ENCODE data around the gene NUP155.
"Not testable (repeated sequence)": the region's sequence is repeated elsewhere in the genome, so short reads cannot be mapped to it uniquely, and the experiment has no call there.

The NUP155 gene

DNA sequence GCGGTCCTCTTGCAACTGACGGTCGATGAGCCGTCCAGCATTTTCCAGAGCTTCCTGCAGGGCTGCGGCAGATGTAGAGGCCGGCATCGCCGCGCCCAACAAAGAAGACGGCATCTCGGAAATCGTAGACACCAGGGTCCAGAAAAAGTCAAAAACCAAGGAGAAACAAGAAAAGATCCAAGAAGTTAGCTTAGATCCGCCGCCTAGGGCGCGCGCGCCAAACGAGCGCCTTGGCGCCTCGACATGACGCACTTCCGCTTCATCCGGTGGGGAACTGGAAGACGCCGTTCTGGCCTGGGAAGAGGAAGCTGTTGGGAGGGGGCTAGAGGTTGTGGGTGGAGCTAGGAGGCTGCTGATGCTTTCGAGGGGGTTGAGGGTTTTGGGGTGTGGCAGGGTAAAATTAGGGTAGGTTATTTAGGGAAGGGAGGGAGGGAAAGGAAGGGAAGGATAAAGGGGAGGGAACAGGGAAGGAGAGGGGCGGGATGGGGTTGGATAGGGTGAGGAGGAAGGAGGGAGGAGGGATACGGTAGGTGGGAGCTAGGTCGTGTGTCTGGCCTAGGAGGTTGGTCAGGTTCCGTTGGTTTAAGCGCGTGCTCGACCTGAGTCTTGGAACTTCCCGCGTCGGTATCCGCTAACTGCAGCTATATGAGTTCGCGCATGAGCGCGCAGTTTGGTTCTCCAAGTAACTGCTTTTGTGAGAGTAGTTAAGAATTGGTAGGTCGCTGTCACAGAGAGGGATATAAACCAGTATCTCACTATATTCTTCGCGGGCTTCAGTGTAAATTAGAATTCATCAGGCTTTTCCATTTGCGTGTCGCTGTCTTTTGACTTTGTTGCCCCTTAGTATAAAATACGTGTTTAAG lies at the start of gene NUP155:
TSS of gene NUP155 (minus strand) at position 243 of the 863 bp plus-strand sequence. CDS start at position 114, 129 bp downstream.
- peak within 1 kb of the TSS; percentile 91 for H2AFZ ChIP-seq (ENCODE audit: low read length, unreplicated experiment)
- H3K27ac ChIP-seq (ENCODE audit: low read depth, low read length): peak within 1 kb of the TSS; percentile 65
- H3K79me2 ChIP-seq (ENCODE audit: control insufficient read depth, insufficient read depth, low read length, unreplicated experiment): peaks cover 48% of the 10 kb centered on the region
- no peaks in the 10 kb centered on the region for H3K36me3 ChIP-seq (ENCODE audit: insufficient read depth, low read length)
- peaks cover 10% of the 10 kb centered on the region for H3K4me1 ChIP-seq (ENCODE audit: control insufficient read depth, insufficient read depth, low read length, unreplicated experiment)
- H3K27me3 ChIP-seq (ENCODE audit: insufficient read depth, low read length): no peaks in the 10 kb centered on the region
- peak within 1 kb of the TSS; percentile 99 for H3K4me3 ChIP-seq (ENCODE audit: low read depth, low read length)

DNA sequence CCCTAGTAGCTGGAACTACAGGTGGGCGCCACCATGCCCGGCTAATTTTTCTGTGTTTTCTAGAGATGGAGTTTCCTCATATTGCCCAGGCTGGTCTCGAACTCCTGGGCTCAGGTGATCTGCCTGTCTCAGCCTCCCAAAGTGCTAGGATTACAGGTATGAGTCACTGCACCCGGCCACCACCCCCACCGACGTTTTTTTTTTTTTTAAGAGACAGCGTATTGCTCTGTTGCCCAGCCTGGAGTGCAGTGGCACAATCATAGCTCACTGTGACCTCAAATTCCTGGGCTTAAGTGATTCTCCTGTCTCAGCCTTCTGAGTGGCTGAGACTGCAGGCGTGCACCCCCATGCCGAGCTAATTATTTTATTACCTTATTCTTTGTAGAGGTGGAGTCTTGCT lies 46.4 kb upstream of the NUP155 start:
- H2AFZ ChIP-seq (ENCODE audit: low read length, unreplicated experiment): no peak overlapping the region
- H3K27me3 ChIP-seq (ENCODE audit: insufficient read depth, low read length): no peaks in the 10 kb centered on the region
- no peaks in the 10 kb centered on the region for H3K4me1 ChIP-seq (ENCODE audit: control insufficient read depth, insufficient read depth, low read length, unreplicated experiment)
- H3K27ac ChIP-seq (ENCODE audit: low read depth, low read length): no peak overlapping the region
- H3K4me3 ChIP-seq (ENCODE audit: low read depth, low read length): no peak overlapping the region
- H3K36me3 ChIP-seq (ENCODE audit: insufficient read depth, low read length): peaks cover 3% of the 10 kb centered on the region
- no peaks in the 10 kb centered on the region for H3K79me2 ChIP-seq (ENCODE audit: control insufficient read depth, insufficient read depth, low read length, unreplicated experiment)

DNA sequence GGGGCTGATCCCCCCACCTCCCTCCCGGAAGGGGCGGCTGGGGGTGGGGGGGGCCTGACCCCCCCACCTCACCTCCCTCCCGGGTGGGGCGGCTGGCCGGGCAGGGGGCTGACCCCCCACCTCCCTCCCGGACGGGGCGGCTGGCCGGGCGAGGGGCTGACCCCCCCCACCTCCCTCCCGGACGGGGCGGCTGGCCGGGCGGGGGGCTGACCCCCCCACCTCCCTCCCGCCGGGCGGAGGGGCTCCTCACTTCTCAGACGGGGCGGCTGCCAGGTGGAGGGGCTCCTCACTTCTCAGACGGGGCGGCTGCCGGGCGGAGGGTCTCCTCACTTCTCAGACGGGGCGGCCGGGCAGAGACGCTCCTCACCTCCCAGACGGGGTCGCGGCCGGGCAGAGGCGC lies 44.5 kb upstream of the NUP155 start:
- not testable (repeated sequence) for H3K36me3 ChIP-seq (ENCODE audit: insufficient read depth, low read length); H3K27me3 ChIP-seq (ENCODE audit: insufficient read depth, low read length); H3K4me3 ChIP-seq (ENCODE audit: low read depth, low read length); H3K79me2 ChIP-seq (ENCODE audit: control insufficient read depth, insufficient read depth, low read length, unreplicated experiment); H3K4me1 ChIP-seq (ENCODE audit: control insufficient read depth, insufficient read depth, low read length, unreplicated experiment); H3K27ac ChIP-seq (ENCODE audit: low read depth, low read length); H2AFZ ChIP-seq (ENCODE audit: low read length, unreplicated experiment)

DNA sequence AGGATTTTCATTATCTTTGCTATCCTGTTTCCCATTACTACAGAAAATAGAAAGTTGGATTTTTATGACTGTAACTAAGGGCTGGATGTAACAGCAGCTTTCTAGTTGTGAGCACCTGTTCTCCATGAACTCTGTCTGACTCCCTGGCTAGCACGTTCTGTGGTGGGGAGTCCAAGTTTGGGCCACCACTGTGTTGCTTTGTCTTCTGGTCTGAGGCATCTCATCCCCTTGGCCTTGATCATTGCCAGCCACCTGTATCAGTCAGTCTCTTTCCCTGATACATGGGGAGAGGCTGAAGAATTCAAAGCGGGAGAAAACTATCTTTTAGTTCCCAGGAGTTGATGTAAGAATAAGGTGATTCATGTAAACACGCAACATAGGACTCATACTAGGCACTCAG lies 41.6 kb upstream of the NUP155 start:
- Histone ChIP-seq H3K36me3 (ENCODE audit: insufficient read depth, low read length) (peaks cover 3% of the 10 kb centered on the region), H3K4me1 (ENCODE audit: control insufficient read depth, insufficient read depth, low read length, unreplicated experiment) (no peaks in the 10 kb centered on the region), H2AFZ (ENCODE audit: low read length, unreplicated experiment) (no peak overlapping the region), H3K79me2 (ENCODE audit: control insufficient read depth, insufficient read depth, low read length, unreplicated experiment) (no peaks in the 10 kb centered on the region), H3K27me3 (ENCODE audit: insufficient read depth, low read length) (no peaks in the 10 kb centered on the region), H3K4me3 (ENCODE audit: low read depth, low read length) (no peak overlapping the region), H3K27ac (ENCODE audit: low read depth, low read length) (no peak overlapping the region)

DNA sequence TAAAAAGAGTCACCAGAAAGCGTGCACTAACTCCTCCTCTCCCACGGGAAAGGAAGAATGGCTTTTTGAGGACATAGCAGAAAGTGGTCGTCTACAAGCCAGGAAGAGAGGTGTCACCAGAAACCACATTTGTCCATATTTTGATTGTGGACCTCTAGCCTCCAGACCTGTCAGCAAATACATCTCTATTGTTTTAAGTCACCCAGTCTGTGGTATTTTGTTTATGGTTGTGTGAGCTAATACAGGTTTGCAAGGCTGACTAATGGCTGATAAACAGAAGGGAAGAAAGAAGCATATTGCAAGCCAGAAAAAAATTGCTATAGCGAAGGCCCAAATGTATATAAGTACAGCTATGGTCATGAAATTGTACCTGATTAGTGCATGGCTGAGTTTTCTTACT lies 29.6 kb upstream of the NUP155 start:
- Histone ChIP-seq H2AFZ (ENCODE audit: low read length, unreplicated experiment) (no peak overlapping the region), H3K4me3 (ENCODE audit: low read depth, low read length) (no peak overlapping the region), H3K27me3 (ENCODE audit: insufficient read depth, low read length) (no peaks in the 10 kb centered on the region), H3K36me3 (ENCODE audit: insufficient read depth, low read length) (0 out of 2 replicates have a peak, but pooled peaks cover 4% of the 10 kb centered on the region), H3K27ac (ENCODE audit: low read depth, low read length) (no peak overlapping the region), H3K79me2 (ENCODE audit: control insufficient read depth, insufficient read depth, low read length, unreplicated experiment) (peaks cover under 1% of the 10 kb centered on the region), H3K4me1 (ENCODE audit: control insufficient read depth, insufficient read depth, low read length, unreplicated experiment) (no peaks in the 10 kb centered on the region)

DNA sequence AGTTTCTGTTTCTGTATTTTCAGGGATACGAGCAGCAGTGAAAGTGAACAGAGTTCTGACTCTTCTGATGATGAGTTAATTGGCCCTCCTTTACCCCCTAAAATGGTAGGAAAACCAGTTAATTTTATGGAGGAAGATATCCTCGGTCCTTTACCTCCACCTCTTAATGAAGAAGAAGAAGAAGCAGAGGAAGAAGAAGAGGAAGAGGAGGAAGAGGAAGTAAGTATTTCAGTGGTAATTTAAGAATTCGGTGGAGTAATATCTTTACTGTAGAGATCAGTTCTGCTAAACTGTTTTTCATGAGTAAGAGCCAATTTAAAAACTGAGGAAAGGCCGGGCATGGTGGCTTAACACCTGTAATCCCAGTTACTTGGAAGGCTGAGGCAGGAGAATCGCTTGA lies 25.4 kb upstream of the NUP155 start:
- H3K4me3 ChIP-seq (ENCODE audit: low read depth, low read length): no peak overlapping the region
- no peak overlapping the region for H3K27ac ChIP-seq (ENCODE audit: low read depth, low read length)
- H3K27me3 ChIP-seq (ENCODE audit: insufficient read depth, low read length): no peaks in the 10 kb centered on the region
- peaks cover 4% of the 10 kb centered on the region for H3K79me2 ChIP-seq (ENCODE audit: control insufficient read depth, insufficient read depth, low read length, unreplicated experiment)
- H3K4me1 ChIP-seq (ENCODE audit: control insufficient read depth, insufficient read depth, low read length, unreplicated experiment): no peaks in the 10 kb centered on the region
- H2AFZ ChIP-seq (ENCODE audit: low read length, unreplicated experiment): no peak overlapping the region
- peaks cover 13% of the 10 kb centered on the region; the same call in 1 of the 2 replicates for H3K36me3 ChIP-seq (ENCODE audit: insufficient read depth, low read length)

DNA sequence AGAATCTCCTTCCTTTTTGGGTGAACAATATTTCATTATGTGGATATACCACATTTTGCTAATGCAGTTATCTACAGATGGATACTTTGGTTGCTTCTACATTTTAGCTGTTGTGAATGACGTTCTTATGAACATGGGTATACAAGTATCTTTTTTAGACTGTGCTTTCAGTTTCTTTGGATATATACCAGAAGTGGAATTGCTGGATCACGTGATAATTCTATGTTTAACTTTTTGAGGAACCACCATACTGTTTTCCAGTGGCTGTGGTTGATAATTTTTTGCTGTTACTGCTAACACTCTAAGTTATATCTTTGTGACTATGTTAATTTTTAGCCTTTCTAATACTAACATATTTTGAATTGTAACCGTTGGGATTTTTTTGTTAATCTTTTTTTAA lies 20.7 kb upstream of the NUP155 start:
- H3K27me3 ChIP-seq (ENCODE audit: insufficient read depth, low read length): no peaks in the 10 kb centered on the region
- no peak overlapping the region for H3K27ac ChIP-seq (ENCODE audit: low read depth, low read length)
- peaks cover 12% of the 10 kb centered on the region; the same call in 1 of the 2 replicates for H3K36me3 ChIP-seq (ENCODE audit: insufficient read depth, low read length)
- H3K4me1 ChIP-seq (ENCODE audit: control insufficient read depth, insufficient read depth, low read length, unreplicated experiment): no peaks in the 10 kb centered on the region
- peaks cover 4% of the 10 kb centered on the region for H3K79me2 ChIP-seq (ENCODE audit: control insufficient read depth, insufficient read depth, low read length, unreplicated experiment)
- H2AFZ ChIP-seq (ENCODE audit: low read length, unreplicated experiment): no peak overlapping the region
- H3K4me3 ChIP-seq (ENCODE audit: low read depth, low read length): no peak overlapping the region

DNA sequence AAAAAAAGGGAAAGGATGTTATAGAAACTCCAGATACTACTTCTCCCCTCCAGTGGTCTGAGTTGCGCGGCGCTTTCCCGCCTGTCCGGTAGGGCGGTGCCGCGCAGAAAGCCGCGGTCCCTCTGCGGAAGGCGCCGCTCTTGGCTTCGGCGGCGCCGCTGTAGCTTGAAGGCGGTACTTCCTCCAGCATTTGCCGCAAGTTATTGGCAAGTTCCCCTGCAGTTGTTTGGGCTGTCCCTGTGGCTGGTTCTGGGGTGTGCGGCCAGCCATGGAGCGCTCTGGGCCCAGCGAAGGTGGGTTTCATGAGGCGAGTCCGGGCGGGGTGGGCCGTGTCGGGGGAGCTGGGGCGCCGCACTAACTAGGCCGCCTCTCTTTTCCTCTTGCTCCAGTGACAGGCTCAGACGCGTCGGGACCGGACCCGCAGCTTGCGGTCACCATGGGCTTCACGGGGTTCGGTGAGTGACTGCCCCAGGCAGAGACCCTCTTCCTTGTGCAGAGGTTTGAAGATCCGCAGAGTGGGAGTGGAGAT lies 8.3 kb upstream of the NUP155 start, which contains the start of gene WDR70:
TSS of gene WDR70 (plus strand) at position 219 of the 529 bp plus-strand sequence. CDS start at position 269, 50 bp downstream.
- not testable (repeated sequence) for H3K4me1 ChIP-seq (ENCODE audit: control insufficient read depth, insufficient read depth, low read length, unreplicated experiment); H3K36me3 ChIP-seq (ENCODE audit: insufficient read depth, low read length); H3K27ac ChIP-seq (ENCODE audit: low read depth, low read length); H3K27me3 ChIP-seq (ENCODE audit: insufficient read depth, low read length)
- peak within 1 kb of the TSS; percentile 84 for H3K4me3 ChIP-seq (ENCODE audit: low read depth, low read length)
- H2AFZ ChIP-seq (ENCODE audit: low read length, unreplicated experiment): peak within 1 kb of the TSS; percentile 51
- peaks cover 11% of the 10 kb centered on the region for H3K79me2 ChIP-seq (ENCODE audit: control insufficient read depth, insufficient read depth, low read length, unreplicated experiment)

DNA sequence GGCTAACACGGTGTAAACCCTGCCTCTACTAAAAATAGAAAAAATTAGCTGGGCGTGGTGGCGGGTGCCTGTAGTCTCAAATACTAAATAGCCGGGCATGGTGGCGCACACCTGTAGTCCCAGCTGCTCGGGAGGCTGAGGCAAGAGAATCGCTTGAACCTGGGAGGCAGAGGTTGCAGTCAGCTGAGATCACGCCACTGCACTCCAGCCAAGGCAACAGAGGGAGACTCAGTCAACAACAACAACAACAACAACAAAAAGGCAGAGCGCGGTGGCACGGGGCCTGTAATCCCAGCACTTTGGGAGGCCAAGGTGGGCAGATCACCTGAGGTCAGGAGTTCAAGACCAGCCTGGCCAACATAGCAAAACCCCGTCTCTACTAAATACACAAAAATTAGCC lies 7.2 kb upstream of the NUP155 start:
- not testable (repeated sequence) for H3K27me3 ChIP-seq (ENCODE audit: insufficient read depth, low read length); H3K4me3 ChIP-seq (ENCODE audit: low read depth, low read length); H2AFZ ChIP-seq (ENCODE audit: low read length, unreplicated experiment); H3K27ac ChIP-seq (ENCODE audit: low read depth, low read length); H3K4me1 ChIP-seq (ENCODE audit: control insufficient read depth, insufficient read depth, low read length, unreplicated experiment); H3K36me3 ChIP-seq (ENCODE audit: insufficient read depth, low read length)
- H3K79me2 ChIP-seq (ENCODE audit: control insufficient read depth, insufficient read depth, low read length, unreplicated experiment): peaks cover 11% of the 10 kb centered on the region

DNA sequence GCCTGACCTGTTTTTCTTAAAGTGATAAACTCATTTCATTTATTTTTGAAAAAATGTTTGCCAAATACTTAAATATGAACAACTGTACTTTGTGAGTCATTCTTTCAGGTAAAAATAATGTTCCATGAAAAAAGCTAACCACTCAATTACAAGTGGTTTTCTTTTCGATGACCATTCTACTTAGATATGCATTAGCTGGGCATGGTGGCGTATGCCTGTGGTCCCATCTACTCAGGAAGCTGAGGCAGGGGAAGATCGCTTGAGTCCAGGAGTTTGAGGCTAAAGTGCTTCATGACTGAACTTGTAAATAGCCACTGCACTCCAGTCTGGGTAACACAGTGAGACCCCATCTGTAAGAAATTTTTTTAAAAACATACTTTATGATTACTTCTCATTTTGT lies 4.2 kb upstream of the NUP155 start:
- no peak overlapping the region for H3K27ac ChIP-seq (ENCODE audit: low read depth, low read length)
- no peaks in the 10 kb centered on the region for H3K27me3 ChIP-seq (ENCODE audit: insufficient read depth, low read length)
- H2AFZ ChIP-seq (ENCODE audit: low read length, unreplicated experiment): no peak overlapping the region
- no peak overlapping the region for H3K4me3 ChIP-seq (ENCODE audit: low read depth, low read length)
- H3K79me2 ChIP-seq (ENCODE audit: control insufficient read depth, insufficient read depth, low read length, unreplicated experiment): peaks cover 16% of the 10 kb centered on the region
- no peaks in the 10 kb centered on the region for H3K36me3 ChIP-seq (ENCODE audit: insufficient read depth, low read length)
- H3K4me1 ChIP-seq (ENCODE audit: control insufficient read depth, insufficient read depth, low read length, unreplicated experiment): no peaks in the 10 kb centered on the region

DNA sequence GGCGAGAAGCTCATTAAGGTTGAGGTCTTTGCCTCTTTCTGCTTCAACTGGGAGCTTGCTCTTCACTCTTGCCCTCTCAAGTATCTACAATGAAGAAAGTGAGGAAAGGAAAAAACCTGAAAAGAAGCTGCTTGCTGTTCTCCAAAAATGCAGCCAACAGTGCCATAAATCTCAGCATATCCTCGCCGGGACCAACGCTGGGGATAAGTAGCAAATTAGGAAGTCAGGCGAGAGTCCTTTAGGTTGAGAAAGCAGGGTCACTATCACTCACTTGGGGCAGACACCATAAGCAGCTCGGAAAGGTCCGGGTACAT lies 399 bp downstream of the NUP155 start:
- H3K79me2 ChIP-seq (ENCODE audit: control insufficient read depth, insufficient read depth, low read length, unreplicated experiment): peaks cover 52% of the 10 kb centered on the region
- H3K27me3 ChIP-seq (ENCODE audit: insufficient read depth, low read length): no peaks in the 10 kb centered on the region
- peak overlapping the region; percentile 65 for H3K27ac ChIP-seq (ENCODE audit: low read depth, low read length)
- no peaks in the 10 kb centered on the region for H3K36me3 ChIP-seq (ENCODE audit: insufficient read depth, low read length)
- H2AFZ ChIP-seq (ENCODE audit: low read length, unreplicated experiment): peak overlapping the region; percentile 88
- H3K4me1 ChIP-seq (ENCODE audit: control insufficient read depth, insufficient read depth, low read length, unreplicated experiment): peaks cover 10% of the 10 kb centered on the region
- peak overlapping the region; percentile 99 for H3K4me3 ChIP-seq (ENCODE audit: low read depth, low read length)
